ENCODE measurements around the gene COLQ.

The COLQ gene

DNA sequence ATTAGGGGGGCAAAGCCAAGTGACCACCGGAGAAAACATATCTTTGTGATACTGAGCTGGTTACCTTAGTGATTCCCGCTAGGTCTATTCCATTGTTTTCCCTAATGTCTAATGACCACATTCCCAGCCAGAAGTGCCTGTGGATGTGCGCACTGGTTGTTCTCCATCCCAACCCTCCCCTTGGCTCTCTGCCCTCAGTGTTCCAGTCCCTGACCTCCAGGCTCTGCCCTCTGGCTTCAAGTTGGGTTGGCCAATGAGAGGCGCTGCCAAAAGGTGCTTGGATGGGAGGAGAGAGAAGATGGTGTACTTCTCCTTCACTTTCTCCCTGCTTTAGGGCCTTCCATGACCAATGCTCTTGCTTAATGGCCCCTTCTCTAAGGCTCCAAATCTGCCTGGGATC is 2.4 kb downstream of the COLQ start:
- no peak for DNase-seq

DNA sequence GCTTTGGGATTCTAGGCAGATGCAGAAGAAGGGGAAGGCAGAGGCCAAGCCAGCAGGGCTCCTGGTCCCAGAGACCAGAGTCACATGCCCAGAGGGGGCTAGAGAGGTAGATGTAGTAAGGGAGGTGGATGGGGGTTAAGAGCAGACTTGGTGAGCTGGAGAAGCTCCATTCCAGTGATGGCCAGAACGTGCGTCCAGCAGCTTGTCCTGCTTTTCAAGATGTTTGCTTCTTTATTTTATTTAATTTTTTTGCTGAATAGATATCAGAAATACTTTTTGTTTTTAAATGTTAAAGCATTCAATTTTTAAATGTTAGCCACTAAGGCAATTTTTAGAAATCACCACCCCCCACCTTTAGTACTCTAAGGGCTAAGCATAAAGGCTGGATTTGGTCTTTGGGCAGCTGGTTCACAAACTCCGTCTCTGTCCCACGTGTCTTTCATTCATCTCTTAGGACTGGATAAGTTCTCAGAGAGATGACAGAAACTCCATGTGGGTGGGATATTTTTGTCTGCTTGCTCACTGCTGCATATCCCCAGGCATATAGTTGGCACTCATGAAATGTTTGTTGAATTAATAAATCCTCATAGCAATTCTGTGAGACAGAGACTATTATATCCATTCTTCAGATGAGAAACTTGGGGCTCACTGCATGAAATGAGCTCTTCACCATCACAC is 6.7 kb downstream of the COLQ start:
- DNase-seq = no peak

DNA sequence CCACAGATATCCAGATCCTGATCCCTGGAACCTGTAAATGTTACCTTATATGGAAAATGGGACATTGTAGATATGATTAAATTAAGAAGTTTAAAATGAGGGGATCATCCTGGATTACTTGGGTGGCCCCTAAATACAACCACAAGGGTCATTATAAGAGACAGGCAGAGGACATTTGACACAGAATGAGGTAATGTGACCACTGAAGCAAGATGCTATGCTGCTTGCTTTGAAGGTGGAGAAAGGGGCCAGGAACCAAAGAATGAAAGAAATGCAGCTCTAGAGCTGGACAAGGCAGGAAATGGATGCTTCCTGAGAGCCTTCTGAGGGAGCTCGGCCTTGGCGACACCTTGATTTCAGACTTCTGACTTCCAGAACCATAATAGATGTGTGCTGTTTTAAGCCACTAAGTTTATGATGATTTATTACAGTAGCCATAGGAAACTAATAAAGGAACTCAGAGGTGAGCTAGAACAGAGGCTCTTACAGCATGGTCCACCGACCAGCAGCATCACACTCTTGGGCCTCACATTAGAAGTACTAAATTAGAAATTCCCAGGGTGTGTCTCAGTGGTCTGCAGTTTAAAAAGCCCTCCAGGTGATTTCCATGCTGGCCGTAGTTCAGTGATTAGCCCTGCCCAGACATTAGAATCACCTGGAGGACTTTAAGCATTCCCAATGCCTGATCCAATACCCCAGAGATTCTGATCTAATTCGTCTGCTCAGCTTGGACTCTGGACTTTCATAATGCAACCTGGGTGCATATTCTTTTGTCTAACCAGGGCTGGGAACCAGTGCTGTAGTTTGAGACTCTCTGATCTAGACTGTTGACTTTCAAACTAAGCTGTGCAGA is 7.5 kb downstream of the COLQ start:
- no peak for DNase-seq

- DNase-seq = no peak
Observed at GRCh38 chr3:15513116-15513515, 8.4 kb downstream of the COLQ start.

GRCh38 chr3:15512166-15512565 is 9.3 kb downstream of the COLQ start:
- DNase-seq = peak; percentile 66

- DNase-seq = no peak
Observed at GRCh38 chr3:15511156-15511555, 10.3 kb downstream of the COLQ start.

GRCh38 chr3:15510493-15510892 is 11.0 kb downstream of the COLQ start:
- no peak for DNase-seq

DNA sequence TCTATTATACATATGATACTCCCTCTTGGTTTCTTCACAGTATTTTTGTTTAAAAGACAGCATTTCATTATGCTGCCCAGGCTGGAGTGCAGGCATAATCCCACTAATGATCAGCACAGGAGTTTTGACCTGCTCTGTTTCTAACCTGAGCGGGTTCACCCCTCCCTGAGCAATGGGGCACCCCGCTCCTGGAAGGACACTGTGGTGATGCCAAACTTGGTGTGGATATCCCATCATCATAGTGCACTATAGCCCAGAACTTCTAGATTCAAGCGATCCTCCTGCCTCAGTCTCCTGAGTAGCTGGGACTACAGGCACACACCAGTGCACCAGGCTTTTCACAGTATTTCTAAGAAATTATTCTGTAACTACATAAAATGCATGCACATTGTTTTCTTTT is 14.9 kb downstream of the COLQ start:
- no peak for DNase-seq

GRCh38 chr3:15505479-15506165 is 15.9 kb downstream of the COLQ start:
- no peak for DNase-seq

GRCh38 chr3:15502616-15503015 is 18.9 kb downstream of the COLQ start:
- DNase-seq = no peak

DNA sequence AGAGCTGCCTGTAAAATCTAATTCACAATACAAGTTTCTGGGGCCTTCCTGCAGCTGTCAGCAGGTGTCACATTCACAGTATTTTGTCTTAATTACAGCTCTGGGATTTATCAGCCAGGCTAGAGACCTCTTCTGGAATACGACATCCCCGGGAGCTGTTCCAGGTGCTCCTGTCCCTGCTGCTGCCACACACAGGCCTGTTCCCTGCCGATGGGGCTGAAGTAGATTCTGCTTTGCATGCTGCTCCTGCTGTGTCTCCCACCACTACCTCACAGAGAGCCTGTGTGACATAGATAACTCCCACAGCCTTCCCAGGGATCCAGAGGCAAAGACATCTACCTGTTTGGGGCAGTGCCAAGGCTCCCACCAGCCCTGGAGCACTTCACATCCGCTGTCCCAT is 20.4 kb downstream of the COLQ start:
- no peak for DNase-seq

GRCh38 chr3:15500107-15500724 is 21.3 kb downstream of the COLQ start:
- no peak for DNase-seq

- no peak for DNase-seq
Observed at GRCh38 chr3:15499536-15499935, 22.0 kb downstream of the COLQ start.

GRCh38 chr3:15498431-15499214 is 22.9 kb downstream of the COLQ start:
- DNase-seq = no peak

DNA sequence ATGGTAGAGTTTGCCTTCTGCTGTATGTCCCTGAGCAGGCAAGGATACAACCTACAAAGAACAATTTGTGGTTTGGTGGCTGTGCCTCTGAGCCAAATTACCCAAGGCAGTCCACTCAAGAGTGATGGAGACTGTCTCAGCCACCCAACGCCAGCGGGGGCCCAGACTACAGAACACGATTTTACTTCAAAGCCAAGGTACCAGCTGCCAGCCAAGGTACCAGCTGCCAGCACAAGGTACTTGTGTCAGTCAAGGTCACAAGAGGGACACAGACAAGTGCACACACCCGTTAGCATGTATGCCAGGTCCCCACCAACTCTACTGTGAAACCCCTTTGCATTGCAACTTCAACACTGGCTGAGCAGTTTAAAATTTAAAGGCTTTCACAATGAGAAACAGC is 23.5 kb downstream of the COLQ start:
- peak; percentile 13 for DNase-seq

- no peak for DNase-seq
Observed at GRCh38 chr3:15496341-15496664, 25.2 kb downstream of the COLQ start.

DNA sequence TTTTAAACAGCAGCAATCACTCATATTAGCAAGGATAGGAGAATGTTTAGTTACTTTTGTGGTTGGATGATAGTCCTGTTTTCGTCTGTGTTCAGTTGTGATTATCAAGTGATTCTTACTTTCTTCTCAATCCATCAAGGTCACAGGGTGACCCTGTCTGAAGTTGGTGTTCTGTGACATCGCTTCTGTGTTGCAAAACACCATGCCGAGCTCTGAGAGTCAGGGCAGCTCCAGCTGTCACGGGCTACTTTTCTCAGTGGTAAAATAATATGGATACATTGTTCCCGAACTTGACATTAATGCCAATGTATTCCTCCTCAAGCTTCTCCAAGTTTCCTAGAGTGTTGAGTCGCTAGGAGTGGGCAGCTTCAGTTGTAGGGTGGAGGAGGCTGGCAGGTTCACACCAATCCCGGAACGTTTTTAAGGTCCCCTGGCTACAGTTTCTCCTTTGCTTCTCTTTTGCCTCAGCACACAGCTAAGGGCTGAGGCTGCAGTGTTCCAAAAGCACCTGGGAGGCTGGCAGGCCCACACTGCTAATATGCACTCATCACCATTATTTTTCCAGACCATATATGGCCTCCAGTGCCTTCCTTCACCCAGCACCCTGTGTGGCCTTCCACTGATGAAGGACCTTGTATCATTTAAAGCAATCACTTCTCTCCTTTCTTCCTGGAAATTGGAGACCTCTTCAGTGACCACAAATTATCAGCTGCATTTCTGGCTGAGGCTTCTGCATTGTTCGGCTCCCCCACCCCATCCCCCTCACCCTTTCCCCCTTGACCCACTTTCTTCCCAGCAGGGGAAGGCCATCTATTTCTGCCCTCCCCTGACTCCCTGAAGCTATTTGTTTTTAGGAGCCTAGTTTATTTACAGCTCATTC is 25.8 kb downstream of the COLQ start:
- DNase-seq = peak; percentile 55

GRCh38 chr3:15493436-15493835 is 28.1 kb downstream of the COLQ start:
- DNase-seq = no peak

DNA sequence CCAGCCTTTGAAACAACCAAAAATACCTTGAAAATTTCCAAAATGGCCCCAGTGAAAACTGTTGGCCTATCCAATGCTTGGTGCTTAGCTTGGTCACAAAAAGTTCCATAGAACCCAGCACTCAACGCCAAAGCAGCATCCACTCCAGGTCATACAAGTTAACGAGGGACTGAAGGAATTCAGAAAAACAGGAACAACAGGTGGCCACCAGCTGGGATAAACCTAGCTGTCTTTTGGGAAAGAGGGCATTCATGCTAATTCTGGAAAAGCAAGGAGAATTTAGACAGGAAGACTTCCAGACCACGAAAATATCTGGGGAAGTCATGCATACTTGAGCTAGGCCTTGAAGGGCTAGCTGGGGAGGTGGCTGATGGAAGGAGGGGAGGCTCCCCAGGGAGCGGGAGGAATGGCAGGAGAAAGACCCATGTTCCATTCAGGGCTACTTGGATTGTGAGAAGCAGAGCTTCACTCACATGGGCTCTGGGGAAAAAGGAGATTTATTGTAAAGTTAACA is 28.6 kb downstream of the COLQ start:
- DNase-seq = no peak

DNA sequence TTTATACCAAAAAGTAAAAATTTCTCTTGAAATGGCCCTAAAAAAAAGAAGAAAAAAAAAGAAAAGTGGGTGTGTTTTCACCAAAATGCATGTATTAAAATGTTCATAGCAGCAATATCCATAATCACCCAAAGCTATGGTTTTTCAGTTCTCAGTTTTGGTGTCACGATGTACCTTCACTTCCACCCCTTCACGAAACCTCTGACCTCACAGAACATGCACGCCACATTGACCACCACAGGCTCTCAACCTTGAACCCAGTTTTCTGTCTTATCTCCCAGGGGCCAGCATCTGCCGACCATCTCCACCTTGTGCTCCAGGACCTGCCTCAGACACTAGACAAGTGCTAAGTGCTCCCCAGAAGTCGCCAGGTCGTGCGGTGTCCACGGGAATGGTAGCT is 30.4 kb downstream of the COLQ start:
- DNase-seq = no peak

DNA sequence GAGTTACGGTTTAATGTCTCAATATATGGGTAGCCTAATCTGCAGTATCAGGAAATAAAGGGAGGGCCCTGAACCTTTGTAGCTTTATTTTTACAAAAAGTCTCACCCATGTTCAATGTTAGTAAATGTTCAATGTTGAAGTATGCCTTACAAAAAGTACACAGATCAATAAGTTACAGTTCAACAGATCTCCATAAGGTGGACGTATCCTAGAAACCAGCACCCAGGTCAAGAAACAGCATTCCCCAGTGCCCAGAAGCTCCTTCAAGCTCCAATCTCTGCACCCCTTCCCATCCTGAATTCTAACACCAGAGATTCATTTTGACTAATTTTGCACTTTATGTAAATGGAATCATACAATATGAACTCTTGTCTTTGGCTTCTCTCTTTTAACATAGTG is 31.3 kb downstream of the COLQ start:
- no peak for DNase-seq

DNA sequence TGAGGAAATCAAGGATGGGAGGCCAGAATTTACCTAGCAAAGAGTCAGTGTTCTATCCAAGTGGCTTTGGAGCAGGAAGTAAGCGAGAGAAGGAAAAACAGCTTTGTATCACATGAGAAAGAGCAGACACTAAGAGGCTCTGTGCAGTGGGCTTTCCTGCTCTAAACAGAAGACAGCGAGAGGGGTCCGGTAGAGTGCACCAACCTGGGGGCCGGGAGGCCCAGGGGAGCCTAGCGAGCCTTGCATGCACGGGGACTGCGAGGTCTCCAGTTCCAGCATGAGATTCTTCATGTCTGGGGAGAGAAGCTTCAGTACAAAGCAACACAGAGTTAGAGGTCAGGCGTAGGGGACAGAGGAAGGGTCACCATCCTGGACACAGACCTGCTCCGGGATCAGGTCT is 33.5 kb downstream of the COLQ start:
- DNase-seq = no peak
